Skeletal muscle satellite cell (primary cell): ENCODE results near the gene ATF2.
A peak's percentile ranks its signal among the peaks of the same experiment; 100 is the strongest.
"Not testable (repeated sequence)": the region's sequence is repeated elsewhere in the genome, so short reads cannot be mapped to it uniquely, and the experiment has no call there.

Source experiments
- H3K27me3 ChIP-seq: 2 replicates; pipeline ENCODE4 v1.7.0; 2013; ENCODE audit warnings: low read length; ENCODE audit not compliant: control insufficient read depth, insufficient read depth
- H3K36me3 ChIP-seq: 2 replicates; pipeline ENCODE4 v1.7.0; 2013; ENCODE audit warnings: mild to moderate bottlenecking, control low read depth, low read length; ENCODE audit not compliant: insufficient read depth
- H3K4me1 ChIP-seq: 2 replicates; pipeline ENCODE4 v1.7.0; 2013; ENCODE audit warnings: low read length; ENCODE audit not compliant: control insufficient read depth, insufficient read depth
- H3K4me2 ChIP-seq: 2 replicates; pipeline ENCODE4 v1.7.0; 2013; ENCODE audit warnings: mild to moderate bottlenecking, low read length
- H3K4me3 ChIP-seq: 2 replicates; pipeline ENCODE4 v1.7.0; 2013; ENCODE audit warnings: low read length
- H3K9ac ChIP-seq: 2 replicates; pipeline ENCODE4 v1.7.0; 2013; ENCODE audit warnings: mild to moderate bottlenecking, low read depth, low read length, moderate library complexity
- H3K9me3 ChIP-seq: replicated peaks from 2 replicates; pipeline ENCODE4 v1.7.0; 2013; ENCODE audit warnings: mild to moderate bottlenecking, control low read depth, low read length

The ATF2 gene

DNA sequence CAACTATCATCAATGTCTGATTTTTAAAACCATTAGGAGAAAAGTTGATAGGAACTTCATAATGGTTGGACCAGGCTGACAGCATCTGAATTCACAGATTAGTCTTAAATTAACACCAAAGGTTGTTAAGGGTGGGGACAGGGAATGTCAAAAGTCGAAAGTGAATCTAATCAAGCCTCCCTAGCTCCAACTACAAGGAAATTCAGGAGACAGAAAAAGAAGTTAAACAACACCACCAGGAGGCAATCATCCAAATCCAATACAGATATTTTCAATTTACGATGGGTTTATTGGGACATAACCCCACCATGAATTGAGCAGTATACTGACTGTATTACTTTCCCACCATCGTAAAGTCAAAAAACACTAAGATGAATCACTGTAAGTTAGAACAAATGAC lies 32.8 kb downstream of the ATF2 start:
- H3K9ac ChIP-seq = no peak overlapping the region
- H3K4me2 ChIP-seq = no peak overlapping the region
- H3K4me3 ChIP-seq = no peak overlapping the region
- peaks cover 12% of the 10 kb centered on the region for H3K36me3 ChIP-seq
- H3K9me3 ChIP-seq = no peaks in the 10 kb centered on the region
- H3K4me1 ChIP-seq = peaks cover 4% of the 10 kb centered on the region
- H3K27me3 ChIP-seq = no peaks in the 10 kb centered on the region

DNA sequence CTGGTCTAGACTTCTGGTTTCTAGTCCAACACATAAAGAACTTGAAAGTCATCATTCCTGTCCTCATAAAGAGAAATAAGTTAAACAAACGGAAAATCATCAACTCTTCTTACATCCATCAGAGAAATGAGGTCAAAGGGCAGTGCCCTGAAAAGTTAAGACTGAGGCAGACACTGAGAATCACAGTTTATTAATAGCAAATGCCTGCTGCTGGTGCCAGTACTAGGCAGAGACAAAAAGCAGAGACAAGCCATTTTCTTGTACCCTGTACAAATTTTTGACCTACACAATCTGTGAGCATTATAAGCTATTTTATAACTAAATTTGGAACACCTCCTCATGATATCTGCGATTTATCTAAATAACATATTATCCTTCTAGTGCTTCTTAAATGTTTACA lies 36.8 kb downstream of the ATF2 start:
- Histone ChIP-seq H3K36me3 (peaks cover 14% of the 10 kb centered on the region), H3K4me2 (no peak overlapping the region), H3K9ac (no peak overlapping the region), H3K4me1 (no peaks in the 10 kb centered on the region), H3K27me3 (no peaks in the 10 kb centered on the region), H3K9me3 (no peaks in the 10 kb centered on the region), H3K4me3 (no peak overlapping the region)

DNA sequence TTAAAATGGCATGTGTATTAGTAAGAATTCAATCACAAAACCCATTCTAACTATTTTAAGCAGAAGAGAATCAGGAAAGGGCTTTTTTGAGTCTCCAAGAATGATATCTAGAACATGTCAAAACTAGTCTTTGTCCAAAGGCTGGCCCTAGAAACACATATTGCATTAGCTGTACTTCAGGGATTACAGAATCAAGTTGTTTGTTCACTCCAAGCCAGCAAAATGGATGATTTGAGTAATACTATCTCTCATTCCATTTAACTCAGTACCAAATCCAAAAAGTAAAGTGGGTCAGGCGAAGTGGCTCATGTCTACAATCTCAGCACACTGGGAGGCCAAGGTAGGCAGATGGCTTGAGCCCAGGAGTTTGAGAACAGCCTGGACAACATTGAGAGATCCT lies 41.3 kb downstream of the ATF2 start:
- H3K9ac ChIP-seq = no peak overlapping the region
- no peaks in the 10 kb centered on the region for H3K27me3 ChIP-seq
- H3K36me3 ChIP-seq = peaks cover 10% of the 10 kb centered on the region
- H3K4me3 ChIP-seq = no peak overlapping the region
- no peaks in the 10 kb centered on the region for H3K4me1 ChIP-seq
- H3K9me3 ChIP-seq = no peaks in the 10 kb centered on the region
- H3K4me2 ChIP-seq = no peak overlapping the region

DNA sequence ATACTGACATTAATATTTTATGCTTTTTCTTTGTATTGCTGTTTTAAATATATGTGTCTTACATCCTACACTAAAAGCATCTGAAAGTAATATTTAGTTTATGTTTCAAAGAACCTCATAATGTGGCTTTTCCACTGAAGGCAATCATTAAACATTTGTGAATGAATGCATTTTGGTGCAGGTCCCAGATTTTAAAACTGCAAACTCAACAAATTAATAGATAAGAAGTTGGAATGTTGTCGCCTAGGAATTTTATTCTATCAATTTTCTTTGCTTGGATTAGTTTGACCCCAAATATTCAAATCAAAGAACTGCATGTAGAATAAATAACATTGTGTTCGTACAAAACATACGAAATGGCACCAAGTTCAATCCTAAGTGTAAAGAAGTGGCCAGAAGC lies 44.7 kb downstream of the ATF2 start:
- Histone ChIP-seq H3K27me3 (no peaks in the 10 kb centered on the region), H3K4me2 (no peak overlapping the region), H3K4me3 (no peak overlapping the region), H3K4me1 (peaks cover 3% of the 10 kb centered on the region), H3K36me3 (peaks cover 10% of the 10 kb centered on the region), H3K9ac (no peak overlapping the region), H3K9me3 (no peaks in the 10 kb centered on the region)

DNA sequence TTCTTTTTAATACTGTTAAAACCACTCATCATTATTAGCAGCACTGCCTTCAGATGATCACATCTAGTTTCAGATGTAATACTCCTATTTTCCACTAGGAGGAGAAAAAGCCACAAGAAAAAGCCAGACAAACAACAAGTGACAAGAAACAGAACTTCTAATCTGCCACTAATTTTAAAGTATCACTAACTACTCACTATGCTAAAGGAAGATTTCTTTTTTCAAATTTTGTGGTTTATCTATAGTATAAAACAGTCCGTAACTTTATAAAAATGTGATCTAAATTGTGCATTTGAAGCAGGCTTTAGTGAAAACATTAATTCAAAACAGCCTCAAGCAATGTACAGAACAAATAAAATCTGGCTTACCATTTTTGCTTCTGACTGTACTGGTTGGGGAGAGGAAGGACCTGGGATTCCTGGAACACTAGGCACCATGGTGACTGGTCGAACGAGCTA lies 56.8 kb downstream of the ATF2 start:
- H3K4me1 ChIP-seq = no peaks in the 10 kb centered on the region
- peaks cover 42% of the 10 kb centered on the region for H3K36me3 ChIP-seq
- H3K9ac ChIP-seq = no peak overlapping the region

DNA sequence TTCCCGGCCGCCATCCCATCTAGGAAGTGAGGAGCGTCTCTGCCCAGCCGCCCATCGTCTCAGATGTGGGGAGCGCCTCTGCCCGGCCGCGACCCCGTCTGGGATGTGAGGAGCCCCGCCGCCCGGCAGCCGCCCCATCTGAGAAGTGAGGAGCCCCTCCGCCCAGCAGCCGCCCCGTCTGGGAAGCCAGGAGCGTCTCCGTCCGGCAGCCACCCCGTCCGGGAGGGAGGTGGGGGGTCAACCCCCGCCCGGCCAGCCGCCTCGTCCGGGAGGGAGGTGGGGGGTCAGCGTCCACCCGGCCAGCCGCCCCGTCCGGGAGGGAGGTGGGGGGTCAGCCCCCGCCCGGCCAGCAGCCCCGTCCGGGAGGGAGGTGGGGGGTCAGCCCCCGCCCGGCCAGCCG lies 59.9 kb downstream of the ATF2 start:
- not testable (repeated sequence) for H3K4me2 ChIP-seq, H3K4me1 ChIP-seq, H3K9ac ChIP-seq, H3K9me3 ChIP-seq, H3K27me3 ChIP-seq, H3K4me3 ChIP-seq
- H3K36me3 ChIP-seq = peaks cover 34% of the 10 kb centered on the region

More for the DNA sequence above, 56.8 kb downstream of the ATF2 start:
- Histone ChIP-seq H3K27me3 (no peaks in the 10 kb centered on the region), H3K4me2 (no peak overlapping the region), H3K9me3 (no peaks in the 10 kb centered on the region), H3K4me3 (no peak overlapping the region)

DNA sequence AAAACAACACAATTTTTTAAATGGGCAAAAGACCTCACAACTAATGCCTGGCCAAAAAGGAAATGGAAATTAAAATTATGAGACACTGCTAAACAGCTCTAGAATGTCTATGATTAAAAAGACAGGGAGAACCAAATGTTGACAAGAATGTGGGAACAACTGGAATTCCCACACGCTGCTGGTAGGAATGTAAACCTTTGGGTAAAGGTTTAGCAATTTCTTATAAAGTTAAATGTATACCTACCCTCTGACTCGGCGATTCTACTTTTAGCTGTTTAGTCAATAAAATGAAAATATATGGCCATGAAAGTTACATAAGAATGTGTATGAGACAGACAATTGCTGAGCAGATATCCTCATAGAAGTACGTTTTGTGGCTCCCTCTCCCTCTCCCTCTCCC lies 60.9 kb downstream of the ATF2 start:
- Histone ChIP-seq H3K27me3 (no peaks in the 10 kb centered on the region), H3K9me3 (no peaks in the 10 kb centered on the region), H3K4me2 (no peak overlapping the region), H3K36me3 (peaks cover 30% of the 10 kb centered on the region), H3K4me3 (no peak overlapping the region), H3K9ac (no peak overlapping the region), H3K4me1 (no peaks in the 10 kb centered on the region)

DNA sequence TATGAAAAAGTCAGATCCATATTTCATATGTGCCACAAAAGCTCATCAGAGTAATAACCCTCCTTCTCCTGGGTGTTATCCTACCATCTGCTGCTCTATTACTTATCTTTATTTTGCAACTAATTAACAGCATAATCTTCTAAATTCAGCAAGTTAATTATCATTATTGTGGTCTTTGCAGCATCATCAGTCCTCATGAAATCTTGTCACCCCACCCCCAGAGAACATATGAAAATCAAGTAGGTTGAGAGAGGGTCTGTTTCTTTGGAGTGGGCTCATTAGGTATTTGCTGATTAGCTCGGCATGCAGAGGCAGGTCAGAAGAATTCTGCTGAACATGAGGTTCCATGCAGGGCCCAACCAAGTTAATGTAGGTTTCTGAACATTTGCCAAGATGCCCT lies 64.8 kb downstream of the ATF2 start:
- Histone ChIP-seq H3K27me3 (no peaks in the 10 kb centered on the region), H3K9me3 (no peaks in the 10 kb centered on the region), H3K4me2 (no peak overlapping the region), H3K4me3 (no peak overlapping the region), H3K36me3 (peaks cover 29% of the 10 kb centered on the region), H3K9ac (no peak overlapping the region), H3K4me1 (peaks cover 2% of the 10 kb centered on the region)

DNA sequence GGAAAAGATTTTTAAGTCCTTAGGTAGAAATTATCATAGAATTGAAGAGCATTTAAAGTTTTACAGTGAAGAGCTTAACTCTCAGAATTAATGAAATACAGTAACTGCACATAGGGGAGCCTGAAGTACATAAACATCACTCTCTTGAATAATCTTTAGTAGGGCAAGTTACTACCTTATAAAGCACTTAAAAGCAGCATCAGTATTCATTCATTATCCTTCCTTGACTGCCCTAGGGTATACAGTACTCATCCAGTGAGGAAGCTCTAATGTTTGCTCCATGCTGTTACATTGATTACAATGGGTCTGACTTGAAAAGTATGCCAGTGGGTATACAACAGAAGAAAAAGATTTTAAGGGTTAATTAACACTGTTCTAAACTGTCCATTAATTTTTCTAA lies 66.5 kb downstream of the ATF2 start:
- Histone ChIP-seq H3K4me2 (no peak overlapping the region), H3K27me3 (no peaks in the 10 kb centered on the region), H3K4me3 (no peak overlapping the region), H3K9ac (no peak overlapping the region), H3K9me3 (no peaks in the 10 kb centered on the region), H3K4me1 (peaks cover 17% of the 10 kb centered on the region), H3K36me3 (peaks cover 25% of the 10 kb centered on the region)

DNA sequence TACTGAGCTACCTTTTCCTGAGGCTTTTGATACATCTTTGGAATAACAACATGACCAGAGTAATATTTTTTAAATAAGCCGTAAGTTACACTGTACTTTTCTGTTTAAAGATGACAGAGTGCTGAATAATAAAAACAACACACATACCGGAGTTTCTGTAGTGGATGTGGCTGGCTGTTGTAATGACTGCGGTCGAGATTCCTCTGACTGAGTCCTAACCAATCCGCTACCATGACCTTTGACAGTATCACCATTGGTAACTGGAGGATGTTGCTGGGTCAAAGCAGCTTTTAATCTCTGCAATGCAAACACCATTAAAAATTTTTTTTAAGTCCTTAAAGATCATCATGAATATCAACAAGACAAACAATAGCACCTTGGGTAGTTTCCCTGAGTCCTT lies 70.7 kb downstream of the ATF2 start:
- Histone ChIP-seq H3K4me1 (peaks cover 22% of the 10 kb centered on the region), H3K9me3 (no peaks in the 10 kb centered on the region), H3K36me3 (peaks cover 31% of the 10 kb centered on the region), H3K4me2 (peak overlapping the region; percentile 60), H3K9ac (peak overlapping the region; percentile 45), H3K4me3 (peak overlapping the region; percentile 19), H3K27me3 (no peaks in the 10 kb centered on the region)

DNA sequence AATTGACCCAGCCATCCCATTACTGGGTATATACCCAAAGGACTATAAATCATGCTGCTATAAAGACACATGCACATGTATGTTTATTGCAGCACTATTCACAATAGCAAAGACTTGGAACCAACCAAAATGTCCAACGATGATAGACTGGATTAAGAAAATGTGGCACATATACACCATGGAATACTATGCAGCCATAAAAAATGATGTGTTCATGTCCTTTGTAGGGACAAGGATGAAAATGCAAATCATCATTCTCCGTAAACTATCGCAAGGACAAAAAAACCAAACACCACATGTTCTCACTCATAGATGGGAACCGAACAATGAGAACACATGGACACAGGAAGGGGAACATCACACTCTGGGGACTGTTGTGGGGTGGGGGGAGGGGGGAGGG lies 83.9 kb downstream of the ATF2 start:
- H3K9ac ChIP-seq, H3K4me3 ChIP-seq, H3K27me3 ChIP-seq, H3K4me1 ChIP-seq, H3K9me3 ChIP-seq, H3K4me2 ChIP-seq: not testable (repeated sequence)
- peaks cover 30% of the 10 kb centered on the region for H3K36me3 ChIP-seq

DNA sequence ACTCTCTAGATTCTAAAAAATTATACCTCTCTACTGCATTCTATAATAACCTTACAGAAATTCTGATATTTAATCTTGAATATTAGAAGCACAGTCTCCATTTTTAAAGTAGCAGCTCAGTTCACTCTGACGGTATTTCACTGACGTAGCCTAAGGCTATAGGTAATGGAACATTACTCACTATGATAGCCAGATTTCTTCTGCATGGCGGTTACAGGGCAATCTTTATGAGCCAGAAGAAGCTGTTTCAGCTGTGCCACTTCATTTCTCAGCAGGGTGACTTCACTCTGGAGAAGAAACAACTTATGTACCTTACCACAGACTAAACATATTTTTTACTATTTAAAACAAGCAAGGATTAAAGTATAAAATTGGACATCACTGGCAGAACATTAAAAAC lies 87.5 kb downstream of the ATF2 start:
- Histone ChIP-seq H3K4me3 (no peak overlapping the region), H3K36me3 (peaks cover 35% of the 10 kb centered on the region), H3K4me1 (no peaks in the 10 kb centered on the region)

More for the DNA sequence above, 87.5 kb downstream of the ATF2 start:
- Histone ChIP-seq H3K9me3 (no peaks in the 10 kb centered on the region), H3K4me2 (no peak overlapping the region), H3K27me3 (no peaks in the 10 kb centered on the region), H3K9ac (no peak overlapping the region)
